ENCODE results near the gene RHBDD1. TPM values are rescaled to one million over a fixed set of nuclear protein-coding genes. Genes with fewer than 3 reads are reported as not detected.

The RHBDD1 gene
- total RNA-seq, 1 donor: 38.9 TPM

DNA sequence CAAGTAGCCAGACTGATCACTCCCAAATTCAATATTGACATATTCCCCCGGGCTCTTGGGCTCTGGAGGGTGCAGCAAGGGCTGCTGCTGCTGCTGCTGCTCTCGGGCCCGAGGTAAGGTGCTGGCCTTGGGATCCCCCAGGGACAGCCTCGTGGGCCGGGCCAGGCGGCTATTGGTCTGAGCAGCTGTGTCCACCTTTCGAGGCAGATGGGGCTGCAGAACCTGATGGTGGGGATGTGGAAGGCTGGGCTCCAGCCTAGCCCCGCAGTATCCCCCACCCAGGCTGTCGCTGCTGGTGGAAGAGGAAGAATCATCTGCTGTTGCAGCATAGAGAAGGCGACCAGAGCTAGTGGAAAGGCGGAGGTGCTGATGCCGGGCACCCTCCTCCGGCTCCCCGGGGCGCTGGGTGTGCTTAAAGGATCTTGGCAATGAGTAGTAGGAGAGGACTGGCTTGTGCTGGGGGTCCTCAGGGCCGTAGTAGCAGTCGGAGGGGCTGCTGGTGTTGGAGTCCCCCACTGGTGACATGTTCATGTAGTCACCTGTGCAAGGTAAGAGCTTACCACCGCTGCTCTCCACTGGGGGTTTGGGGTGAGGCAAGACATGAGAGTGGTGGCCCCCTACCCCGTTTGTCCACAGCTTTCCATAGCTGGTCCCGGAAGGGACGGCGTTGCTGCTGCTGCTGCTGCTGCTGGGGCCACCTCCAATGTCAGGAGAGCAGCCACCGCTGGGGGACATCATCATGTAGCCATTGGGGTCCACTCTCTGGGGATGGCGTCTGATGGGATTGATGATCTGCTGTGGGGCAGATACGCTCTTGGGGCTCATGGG is 39.6 kb upstream of the RHBDD1 start:
- TF ChIP-seq, protein P1, sequence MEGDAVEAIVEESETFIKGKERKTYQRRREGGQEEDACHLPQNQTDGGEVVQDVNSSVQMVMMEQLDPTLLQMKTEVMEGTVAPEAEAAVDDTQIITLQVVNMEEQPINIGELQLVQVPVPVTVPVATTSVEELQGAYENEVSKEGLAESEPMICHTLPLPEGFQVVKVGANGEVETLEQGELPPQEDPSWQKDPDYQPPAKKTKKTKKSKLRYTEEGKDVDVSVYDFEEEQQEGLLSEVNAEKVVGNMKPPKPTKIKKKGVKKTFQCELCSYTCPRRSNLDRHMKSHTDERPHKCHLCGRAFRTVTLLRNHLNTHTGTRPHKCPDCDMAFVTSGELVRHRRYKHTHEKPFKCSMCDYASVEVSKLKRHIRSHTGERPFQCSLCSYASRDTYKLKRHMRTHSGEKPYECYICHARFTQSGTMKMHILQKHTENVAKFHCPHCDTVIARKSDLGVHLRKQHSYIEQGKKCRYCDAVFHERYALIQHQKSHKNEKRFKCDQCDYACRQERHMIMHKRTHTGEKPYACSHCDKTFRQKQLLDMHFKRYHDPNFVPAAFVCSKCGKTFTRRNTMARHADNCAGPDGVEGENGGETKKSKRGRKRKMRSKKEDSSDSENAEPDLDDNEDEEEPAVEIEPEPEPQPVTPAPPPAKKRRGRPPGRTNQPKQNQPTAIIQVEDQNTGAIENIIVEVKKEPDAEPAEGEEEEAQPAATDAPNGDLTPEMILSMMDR (IDR thresholded peaks at IDR 0.05; ENCODE audit: insufficient read depth, low read depth, low read length): no peak
- DNase-seq (ENCODE audit: low read depth): peak; percentile 28

DNA sequence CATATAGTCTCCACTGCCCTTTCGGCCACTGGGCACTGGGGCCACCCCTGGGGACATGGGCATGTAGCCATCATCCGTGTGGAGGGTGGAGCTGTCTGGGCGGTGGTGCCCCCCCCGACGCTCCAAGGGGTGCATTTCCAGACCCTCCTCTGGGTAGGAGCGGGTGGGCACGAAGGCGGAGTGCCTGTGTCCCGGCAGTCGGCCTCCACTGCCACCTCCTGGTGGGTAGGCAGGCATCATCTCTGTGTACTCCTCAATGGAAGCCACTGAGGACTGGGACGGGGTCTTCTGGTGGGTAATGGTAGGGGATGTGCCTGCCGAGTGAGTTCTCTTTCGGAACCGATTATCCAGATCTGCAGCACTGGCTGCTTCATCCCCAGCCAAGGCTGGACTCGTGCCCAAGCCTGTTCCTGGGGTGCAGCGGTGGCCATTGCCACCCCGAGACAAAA is 39.0 kb upstream of the RHBDD1 start:
- TF ChIP-seq, protein P1 (IDR thresholded peaks at IDR 0.05; ENCODE audit: insufficient read depth, low read depth, low read length): peak; percentile 84
- peak; percentile 79 for DNase-seq (ENCODE audit: low read depth)
- peak overlapping the region; percentile 70 for H3K4me3 ChIP-seq (ENCODE audit: low read depth, low read length)

More for the DNA sequence above, 39.6 kb upstream of the RHBDD1 start:
- H3K4me3 ChIP-seq (ENCODE audit: low read depth, low read length): peak overlapping the region; percentile 70

DNA sequence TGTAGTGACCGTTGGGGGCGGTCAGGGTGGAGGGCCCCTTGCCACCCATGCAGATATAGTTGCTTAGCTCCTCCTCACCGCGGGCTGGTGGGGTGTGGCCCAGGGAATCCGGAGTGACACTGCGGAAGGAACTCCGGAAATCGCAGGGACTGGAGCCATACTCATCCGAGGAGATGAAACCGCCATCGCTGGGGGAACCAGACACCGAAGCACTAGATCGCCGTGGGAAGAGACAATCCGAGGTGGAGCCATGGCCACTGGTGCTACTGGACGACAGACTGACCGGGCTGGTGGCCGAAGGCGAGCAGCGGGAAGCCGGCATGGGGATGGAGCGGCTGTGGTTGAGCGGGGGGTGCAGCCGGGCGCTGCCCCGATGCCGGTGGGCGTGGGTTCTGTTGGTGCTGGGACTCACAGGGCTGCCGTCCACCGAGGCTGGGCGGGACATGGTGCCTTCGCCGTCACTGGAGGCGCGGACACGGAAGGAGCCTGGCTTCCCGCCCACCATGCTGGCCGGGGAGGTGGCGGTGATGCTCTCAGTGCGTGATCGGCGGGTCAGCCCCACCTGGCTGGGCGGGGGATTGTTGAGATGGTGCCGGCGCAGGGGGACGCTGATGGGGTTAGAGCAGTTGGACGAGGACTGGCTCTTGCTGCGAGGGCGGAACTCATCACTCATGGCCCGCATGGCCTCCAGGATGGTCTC is 38.4 kb upstream of the RHBDD1 start:
- TF ChIP-seq, protein P1 (IDR thresholded peaks at IDR 0.05; ENCODE audit: insufficient read depth, low read depth, low read length): no peak
- peak overlapping the region; percentile 70 for H3K4me3 ChIP-seq (ENCODE audit: low read depth, low read length)
- peak; percentile 67 for DNase-seq (ENCODE audit: low read depth)

DNA sequence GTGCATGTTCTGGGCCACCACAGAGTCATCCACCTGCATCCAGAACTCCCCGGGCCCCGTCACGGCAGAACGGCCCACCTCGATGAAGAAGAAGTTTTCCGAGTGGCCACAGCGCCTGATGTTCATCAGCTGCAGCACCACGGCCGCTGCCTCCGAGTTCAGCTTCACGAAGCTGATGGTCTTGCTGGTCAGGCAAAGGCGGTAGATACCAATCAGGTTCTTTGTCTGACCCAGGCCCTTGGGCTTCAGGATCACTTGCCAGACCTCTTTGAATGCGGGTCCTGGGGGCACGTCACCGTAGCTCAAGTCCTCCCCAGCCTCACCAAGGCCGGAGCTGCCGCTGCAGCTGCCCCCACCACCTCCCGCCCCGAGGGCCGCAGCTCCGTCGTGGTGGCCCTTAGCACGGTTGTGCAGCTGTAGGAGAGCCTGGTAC is 37.8 kb upstream of the RHBDD1 start:
- TF ChIP-seq, protein P1 (IDR thresholded peaks at IDR 0.05; ENCODE audit: insufficient read depth, low read depth, low read length): no peak
- DNase-seq (ENCODE audit: low read depth): peak; percentile 58
- H3K4me3 ChIP-seq (ENCODE audit: low read depth, low read length): peak overlapping the region; percentile 70

DNA sequence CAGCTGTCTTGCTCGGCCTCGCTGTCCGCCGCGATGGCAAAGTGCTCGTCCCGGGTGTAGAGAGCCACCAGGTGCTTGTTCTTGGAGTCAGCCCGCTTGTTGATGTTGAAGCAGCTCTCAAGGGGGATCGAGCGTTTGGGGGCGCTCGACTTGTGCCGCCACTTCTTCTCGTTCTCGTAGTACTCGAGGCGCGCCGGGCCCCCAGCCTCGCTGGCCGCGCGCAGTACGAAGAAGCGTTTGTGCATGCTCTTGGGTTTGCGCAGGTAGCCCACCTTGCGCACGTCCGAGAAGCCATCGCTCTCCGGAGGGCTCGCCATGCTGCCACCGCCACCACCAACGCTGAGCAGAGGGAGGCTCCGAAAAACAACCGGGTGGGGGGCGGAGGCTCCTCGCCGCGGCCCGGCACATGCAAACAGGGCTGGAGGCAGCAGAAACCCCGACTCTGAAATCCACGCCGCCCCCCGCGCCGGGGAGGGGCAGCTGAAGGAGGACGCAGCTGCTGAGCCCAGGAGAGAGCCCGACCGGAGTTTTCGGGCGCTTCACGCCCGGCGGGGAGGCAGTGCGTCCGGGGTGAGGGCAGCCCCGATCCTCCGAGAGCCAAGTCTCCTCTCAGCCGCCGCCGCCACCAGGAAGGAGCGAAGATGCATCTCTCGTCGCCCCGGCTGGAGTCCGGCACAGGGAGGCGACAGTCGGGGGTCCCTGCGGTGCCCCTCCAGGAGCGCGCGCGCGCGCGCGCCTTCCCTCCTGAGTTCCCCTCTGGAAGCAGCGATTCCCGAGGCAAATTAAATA is 37.2 kb upstream of the RHBDD1 start:
- DNase-seq (ENCODE audit: low read depth): peak; percentile 65
- peak overlapping the region; percentile 70 for H3K4me3 ChIP-seq (ENCODE audit: low read depth, low read length)
- TF ChIP-seq, protein P1 (IDR thresholded peaks at IDR 0.05; ENCODE audit: insufficient read depth, low read depth, low read length): peak; percentile 11

DNA sequence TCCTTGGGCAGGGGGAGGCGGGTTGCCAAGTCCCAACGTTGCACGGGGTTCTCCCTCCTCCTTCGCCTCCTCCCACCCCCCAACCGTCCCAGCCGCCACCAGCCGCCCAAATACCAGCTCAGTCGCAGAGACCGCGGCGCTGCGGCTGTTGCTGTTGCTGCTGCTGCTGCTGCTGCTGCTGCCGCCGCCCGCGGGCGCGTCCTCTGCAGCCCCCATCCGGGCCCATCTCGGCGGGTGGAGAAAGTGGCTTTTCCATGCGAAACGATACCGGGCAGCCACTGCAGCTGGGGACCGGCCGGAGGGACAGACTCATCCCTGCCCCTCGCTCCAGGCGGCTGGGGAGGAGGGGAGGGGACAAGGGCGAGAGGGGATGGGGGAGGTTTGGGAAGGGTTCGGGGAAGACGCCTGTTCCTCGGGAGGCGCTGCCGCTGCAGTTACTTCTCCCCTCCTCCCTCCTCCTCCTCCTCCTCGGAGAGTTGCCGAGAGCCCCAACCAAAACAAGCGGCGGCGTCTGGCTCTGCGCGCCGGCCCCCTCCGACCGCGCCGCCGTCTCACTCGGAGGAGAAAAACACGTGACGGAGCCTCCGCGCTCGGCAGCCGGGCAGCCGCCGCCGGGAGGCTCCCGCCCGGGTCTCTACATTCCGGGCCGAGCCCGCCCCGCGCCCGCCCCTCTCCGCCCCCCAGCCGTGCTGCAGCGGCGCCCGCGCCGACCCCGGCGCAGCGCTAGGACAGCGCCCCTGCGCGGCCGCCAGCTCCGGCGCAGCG is 36.5 kb upstream of the RHBDD1 start, which contains the start of gene IRS1:
IRS1 (minus strand) TSS at position 610 of the 765 bp plus-strand sequence. CDS start 1,082 bp downstream, outside the sequence.
- peak; percentile 84 for DNase-seq (ENCODE audit: low read depth)
- TF ChIP-seq, protein P1 (IDR thresholded peaks at IDR 0.05; ENCODE audit: insufficient read depth, low read depth, low read length): no peak
- peak within 1 kb of the TSS; percentile 70 for H3K4me3 ChIP-seq (ENCODE audit: low read depth, low read length)

All from fibroblast of villous mesenchyme (primary cell).